Effector CD8-positive, alpha-beta T cell (primary cell): ENCODE data around the gene PPP1R3A.

Experiments
- DNase-seq: peaks from one replicate; lab custom pipeline; 2025; lab: John Stamatoyannopoulos, UW

PPP1R3A gene

GRCh38 chr7:113878394-113878992 lies 40.3 kb downstream of the PPP1R3A start:
- no peak for DNase-seq

- no peak for DNase-seq
Measured at GRCh38 chr7:113875224-113875623, 43.6 kb downstream of the PPP1R3A start.

GRCh38 chr7:113873554-113874151 lies 45.2 kb downstream of the PPP1R3A start:
- no peak for DNase-seq

GRCh38 chr7:113872981-113873380 lies 45.8 kb downstream of the PPP1R3A start:
- no peak for DNase-seq

- DNase-seq, result no peak
Measured at GRCh38 chr7:113867325-113867724, 51.5 kb downstream of the PPP1R3A start.

GRCh38 chr7:113856010-113856409 lies 62.8 kb downstream of the PPP1R3A start:
- no peak for DNase-seq

GRCh38 chr7:113840954-113841353 lies 77.9 kb downstream of the PPP1R3A start:
- no peak for DNase-seq

GRCh38 chr7:113835367-113835766 lies 83.4 kb downstream of the PPP1R3A start:
- DNase-seq, result no peak

GRCh38 chr7:113832196-113832745 lies 86.5 kb downstream of the PPP1R3A start:
- DNase-seq, result no peak

GRCh38 chr7:113831556-113831955 lies 87.3 kb downstream of the PPP1R3A start:
- no peak for DNase-seq

- no peak for DNase-seq
Measured at GRCh38 chr7:113828581-113828980, 90.2 kb downstream of the PPP1R3A start.
